GM12865 (cell line): ENCODE measurements around the gene CC2D2B.

Experiments
- DNase-seq: peaks from one replicate; pipeline ENCODE4 v3.0.0; 2010; ENCODE audit warnings: low read depth
- H3K4me3 ChIP-seq: 2 replicates; pipeline ENCODE4 v1.5.1; 2011; ENCODE audit warnings: mild to moderate bottlenecking, low read depth, low read length, control low read depth
- TF ChIP-seq, protein P1 (sequence below): IDR thresholded peaks from 2 replicates; pipeline ENCODE4 v1.5.1; 2011; ENCODE audit warnings: low read length, control low read depth, low read depth, inconsistent platforms; ENCODE audit not compliant: insufficient read depth; ENCODE audit errors: missing control alignments

CC2D2B gene

GRCh38 chr10:96077156-96077555, 169.4 kb downstream of the CC2D2B start:
- no peak overlapping the region for H3K4me3 ChIP-seq
- TF ChIP-seq, protein P1, sequence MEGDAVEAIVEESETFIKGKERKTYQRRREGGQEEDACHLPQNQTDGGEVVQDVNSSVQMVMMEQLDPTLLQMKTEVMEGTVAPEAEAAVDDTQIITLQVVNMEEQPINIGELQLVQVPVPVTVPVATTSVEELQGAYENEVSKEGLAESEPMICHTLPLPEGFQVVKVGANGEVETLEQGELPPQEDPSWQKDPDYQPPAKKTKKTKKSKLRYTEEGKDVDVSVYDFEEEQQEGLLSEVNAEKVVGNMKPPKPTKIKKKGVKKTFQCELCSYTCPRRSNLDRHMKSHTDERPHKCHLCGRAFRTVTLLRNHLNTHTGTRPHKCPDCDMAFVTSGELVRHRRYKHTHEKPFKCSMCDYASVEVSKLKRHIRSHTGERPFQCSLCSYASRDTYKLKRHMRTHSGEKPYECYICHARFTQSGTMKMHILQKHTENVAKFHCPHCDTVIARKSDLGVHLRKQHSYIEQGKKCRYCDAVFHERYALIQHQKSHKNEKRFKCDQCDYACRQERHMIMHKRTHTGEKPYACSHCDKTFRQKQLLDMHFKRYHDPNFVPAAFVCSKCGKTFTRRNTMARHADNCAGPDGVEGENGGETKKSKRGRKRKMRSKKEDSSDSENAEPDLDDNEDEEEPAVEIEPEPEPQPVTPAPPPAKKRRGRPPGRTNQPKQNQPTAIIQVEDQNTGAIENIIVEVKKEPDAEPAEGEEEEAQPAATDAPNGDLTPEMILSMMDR = no peak
- no peak for DNase-seq

DNA sequence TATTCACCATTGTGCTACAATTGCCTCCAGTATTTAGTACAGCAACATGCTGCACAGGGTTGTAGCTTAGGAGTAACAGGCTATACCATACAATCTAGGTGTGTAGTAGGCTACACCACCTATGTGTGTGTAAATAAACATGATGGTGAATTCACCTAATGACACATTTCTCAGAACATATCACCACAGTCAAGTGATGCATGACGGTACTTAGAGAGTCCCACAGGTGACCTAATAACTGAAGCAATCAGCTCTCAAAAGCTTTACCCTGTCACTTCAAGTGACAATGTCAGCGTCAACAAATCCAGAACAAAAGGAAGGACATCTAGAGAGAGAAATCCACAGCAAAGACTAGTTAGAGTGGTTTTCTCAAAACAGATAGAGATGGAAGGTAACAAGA, 174.4 kb downstream of the CC2D2B start:
- H3K4me3 ChIP-seq = no peak overlapping the region
- DNase-seq = peak; percentile 19
- TF ChIP-seq, protein P1 = no peak
